Fibroblast of the conjunctiva (primary cell): Measurements from ENCODE around the gene TMEM132D.
"Not testable (repeated sequence)": the region's sequence is repeated elsewhere in the genome, so short reads cannot be mapped to it uniquely, and the experiment has no call there.

Source experiments
- DNase-seq: peaks from one replicate; pipeline ENCODE4 v3.0.0-alpha.2; 2010; ENCODE audit warnings: low read depth

TMEM132D gene

DNA sequence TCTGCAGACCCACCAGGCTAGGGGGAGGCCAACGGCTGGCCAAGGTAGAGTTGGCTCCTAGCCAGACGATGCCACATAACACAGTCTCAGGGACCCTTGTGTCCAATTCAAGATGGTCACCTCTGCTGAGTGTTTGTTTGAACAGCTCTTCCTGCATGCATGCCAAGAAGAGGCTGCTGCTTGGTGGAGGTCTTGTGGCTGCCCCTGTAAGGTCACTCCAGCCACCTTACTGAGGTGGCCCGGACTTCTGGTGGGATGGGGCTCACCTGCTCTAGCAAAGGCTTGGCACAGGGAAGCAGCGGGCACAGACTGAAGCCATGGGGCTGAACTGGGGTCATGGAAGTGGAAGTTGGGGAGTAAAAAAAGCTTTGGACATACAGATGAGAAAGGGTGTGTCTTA lies 840.2 kb downstream of the TMEM132D start:
- DNase-seq: no peak

DNA sequence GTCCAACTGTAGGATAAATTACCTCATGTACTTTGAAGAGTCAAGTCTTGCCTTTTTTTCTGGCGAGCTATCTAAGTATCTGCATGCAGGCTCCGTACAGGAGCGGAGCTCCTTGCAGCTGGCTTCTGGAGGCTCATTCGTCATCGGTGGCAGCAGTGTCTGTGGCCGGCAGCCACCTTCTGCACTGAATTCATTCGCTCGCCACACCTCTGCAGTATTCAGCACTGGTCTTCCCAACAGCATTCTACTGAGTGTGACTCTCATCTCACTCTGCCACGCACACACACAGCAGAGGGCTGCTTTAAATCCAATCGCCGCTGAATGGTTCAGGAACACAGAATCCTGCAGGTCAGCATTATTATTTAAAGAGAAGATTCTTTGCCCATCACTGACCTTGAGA lies 850.6 kb downstream of the TMEM132D start:
- no peak for DNase-seq

DNA sequence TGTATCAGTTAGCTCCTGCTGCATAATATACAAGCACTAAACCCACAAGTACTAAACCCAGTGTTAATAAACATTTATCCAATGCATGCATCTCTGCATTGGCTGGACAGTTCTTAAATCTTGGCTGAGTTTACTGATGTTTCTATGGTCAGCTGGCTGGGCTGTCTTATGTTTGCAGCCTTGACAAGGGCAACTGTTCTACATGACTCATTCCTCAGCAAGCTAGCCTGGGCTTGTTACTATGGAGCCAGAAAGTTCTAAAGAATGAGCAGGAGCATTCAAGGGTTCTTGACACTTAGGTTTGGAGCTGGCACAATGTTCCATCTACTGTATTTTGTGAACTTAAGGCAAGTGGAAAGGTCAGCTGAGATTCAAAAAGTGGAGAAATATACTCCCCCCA lies 851.5 kb downstream of the TMEM132D start:
- no peak for DNase-seq

DNA sequence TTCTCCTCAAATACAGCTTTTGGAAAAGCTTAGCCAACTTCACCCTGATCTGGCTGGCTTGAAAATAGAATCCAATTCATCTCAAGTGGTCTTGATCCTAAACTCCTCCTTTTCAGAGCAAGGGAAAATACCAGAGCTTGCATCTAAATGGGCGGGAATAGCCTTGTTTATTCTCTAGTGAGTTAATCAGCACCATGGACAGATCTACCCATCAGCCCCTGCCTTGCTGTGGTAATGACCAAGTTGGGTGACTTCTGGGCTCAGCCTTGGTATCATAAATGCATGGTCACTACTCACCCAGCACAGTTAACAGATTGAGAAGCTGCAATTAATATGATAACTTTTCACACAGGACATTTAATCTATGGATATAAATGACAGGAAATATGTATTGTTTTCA lies 853.9 kb downstream of the TMEM132D start:
- DNase-seq: no peak

DNA sequence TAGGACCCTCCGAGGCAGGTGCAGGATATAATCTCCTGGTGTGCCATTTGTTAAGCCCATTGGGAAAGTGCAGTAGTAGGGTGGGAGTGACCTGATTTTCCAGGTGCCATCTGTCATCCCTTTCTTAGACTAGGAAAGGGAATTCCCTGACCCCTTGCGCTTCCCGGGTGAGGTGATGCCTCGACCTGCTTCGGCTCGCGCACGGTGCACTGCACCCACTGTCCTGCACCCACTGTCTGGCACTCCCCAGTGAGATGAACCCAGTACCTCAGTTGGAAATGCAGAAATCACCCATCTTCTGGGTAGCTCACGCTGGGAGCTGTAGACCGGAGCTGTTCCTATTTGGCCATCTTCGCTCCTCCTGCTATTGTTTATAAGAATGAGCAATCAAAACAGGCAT lies 860.5 kb downstream of the TMEM132D start:
- not testable (repeated sequence) for DNase-seq

DNA sequence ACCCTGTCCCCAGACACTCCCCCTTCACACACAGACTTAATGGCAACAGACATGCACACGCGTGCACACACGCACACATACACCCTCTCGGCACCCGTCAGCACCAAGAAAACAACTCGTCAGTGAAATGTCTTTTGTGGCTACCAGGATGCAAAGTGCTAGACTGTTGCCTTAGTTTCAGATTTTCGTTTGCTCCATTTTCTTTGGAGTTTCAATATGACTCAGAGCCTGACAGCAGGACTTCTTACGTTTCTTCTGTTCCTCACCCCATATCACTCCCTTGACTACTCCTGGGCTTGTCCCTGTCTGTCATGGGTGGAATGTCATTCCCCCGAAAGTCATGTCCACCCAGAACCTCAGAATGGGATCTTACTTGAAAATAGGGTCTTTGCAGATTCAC lies 867.7 kb downstream of the TMEM132D start:
- no peak for DNase-seq

DNA sequence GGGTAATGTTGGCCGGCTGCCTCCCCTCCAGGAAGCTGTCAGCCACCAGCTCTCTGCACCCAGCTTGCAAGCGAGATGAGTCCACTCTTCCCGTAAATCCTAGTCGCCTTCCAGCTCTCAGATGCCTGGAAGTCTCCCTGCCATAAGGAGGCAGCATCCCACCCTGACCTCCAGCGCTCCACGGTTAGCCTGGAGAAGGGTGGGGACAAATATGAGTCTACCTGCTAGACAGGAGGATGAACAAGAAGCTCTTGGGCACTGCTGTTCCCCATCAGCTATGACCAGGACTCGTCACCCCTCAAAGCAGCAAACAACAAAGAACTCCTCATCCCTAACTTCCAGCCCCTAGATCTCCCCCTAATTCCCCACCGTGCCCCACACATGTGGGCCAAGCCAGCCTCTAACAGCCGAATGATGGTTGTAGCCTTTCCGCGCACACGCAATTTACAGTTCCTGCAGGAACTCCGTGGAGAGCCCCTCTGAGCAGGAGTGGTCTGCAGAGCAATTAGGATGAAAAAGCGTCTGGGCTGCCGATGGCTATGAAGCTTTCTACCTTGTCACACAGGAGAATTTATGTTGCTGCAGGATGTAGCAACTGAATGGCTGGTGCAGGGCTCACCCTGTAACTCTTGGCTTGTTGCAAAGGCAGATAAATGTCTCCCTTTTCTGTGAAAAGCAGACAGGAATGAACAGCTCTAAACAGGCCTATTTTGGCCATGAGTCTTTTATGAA lies 869.1 kb downstream of the TMEM132D start:
- DNase-seq: no peak

DNA sequence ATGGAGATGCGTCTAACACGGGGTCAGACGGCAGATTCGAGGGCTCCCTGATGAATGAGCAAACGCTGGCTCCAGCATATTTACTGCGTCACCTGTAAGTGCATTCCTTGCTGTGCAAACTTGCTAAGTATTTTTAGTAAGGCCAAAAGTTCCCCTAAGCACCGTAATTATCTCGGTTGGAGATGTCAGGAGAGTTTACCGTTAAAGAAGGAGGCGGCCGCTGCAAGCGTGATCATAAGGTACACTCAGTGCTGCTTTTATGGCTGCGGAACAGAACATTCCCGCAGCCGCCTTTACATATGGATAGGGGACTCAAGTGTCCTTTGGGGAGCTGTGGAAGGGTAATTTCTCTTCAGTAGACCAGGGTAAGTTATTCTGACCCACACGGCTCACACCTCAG lies 875.0 kb downstream of the TMEM132D start:
- no peak for DNase-seq

DNA sequence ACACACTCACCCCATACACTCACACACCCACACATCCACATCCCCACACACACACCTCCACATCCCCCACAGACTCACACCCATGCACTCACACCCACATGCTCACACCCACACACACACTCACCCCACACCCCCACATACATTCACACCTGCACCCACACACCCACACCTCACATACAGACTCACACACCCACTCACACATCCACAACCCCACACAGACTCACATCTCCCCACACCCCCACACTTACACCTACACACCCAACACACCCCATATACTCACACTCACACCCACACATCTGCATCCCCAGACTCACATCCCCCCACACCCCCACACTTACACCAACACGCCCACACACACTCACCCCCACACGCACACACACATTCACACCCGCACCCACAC lies 878.8 kb downstream of the TMEM132D start:
- no peak for DNase-seq
